Testis (tissue), 2 donors: Measurements from ENCODE around the gene PIP4K2A.

ENCODE experiments used
- POLR2A ChIP-seq: fragments of 450-650 bp; IDR thresholded peaks from one replicate; pipeline ENCODE4 v1.6.1; 2017; ENCODE audit warnings: antibody characterized with exemption, mild to moderate bottlenecking, moderate library complexity
- TF ChIP-seq, protein P1 (sequence below), 3 experiments: fragments of 450-650 bp in 2 of 3; fragments of 200-600 bp in 1 of 3; sonication (generic) in 1 of 3; IDR thresholded peaks; one replicate each; pipeline ENCODE4 v1.5.1; 2016 to 2019; ENCODE audit warnings: antibody characterized with exemption in 3 of 3, mild to moderate bottlenecking in 2 of 3, moderate library complexity in 1 of 3

- TF ChIP-seq, protein P1, sequence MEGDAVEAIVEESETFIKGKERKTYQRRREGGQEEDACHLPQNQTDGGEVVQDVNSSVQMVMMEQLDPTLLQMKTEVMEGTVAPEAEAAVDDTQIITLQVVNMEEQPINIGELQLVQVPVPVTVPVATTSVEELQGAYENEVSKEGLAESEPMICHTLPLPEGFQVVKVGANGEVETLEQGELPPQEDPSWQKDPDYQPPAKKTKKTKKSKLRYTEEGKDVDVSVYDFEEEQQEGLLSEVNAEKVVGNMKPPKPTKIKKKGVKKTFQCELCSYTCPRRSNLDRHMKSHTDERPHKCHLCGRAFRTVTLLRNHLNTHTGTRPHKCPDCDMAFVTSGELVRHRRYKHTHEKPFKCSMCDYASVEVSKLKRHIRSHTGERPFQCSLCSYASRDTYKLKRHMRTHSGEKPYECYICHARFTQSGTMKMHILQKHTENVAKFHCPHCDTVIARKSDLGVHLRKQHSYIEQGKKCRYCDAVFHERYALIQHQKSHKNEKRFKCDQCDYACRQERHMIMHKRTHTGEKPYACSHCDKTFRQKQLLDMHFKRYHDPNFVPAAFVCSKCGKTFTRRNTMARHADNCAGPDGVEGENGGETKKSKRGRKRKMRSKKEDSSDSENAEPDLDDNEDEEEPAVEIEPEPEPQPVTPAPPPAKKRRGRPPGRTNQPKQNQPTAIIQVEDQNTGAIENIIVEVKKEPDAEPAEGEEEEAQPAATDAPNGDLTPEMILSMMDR (IDR thresholded peaks at IDR 0.05): no peak
- TF ChIP-seq POLR2A: no peak
Observed at GRCh38 chr10:22697800-22698199, 16.6 kb downstream of the PIP4K2A start.
